B cell (primary cell): ENCODE data around the gene TCEANC.

Experiments
- EZH2 ChIP-seq: IDR thresholded peaks from 2 replicates; pipeline ENCODE4 v1.6.1; 2012; ENCODE audit warnings: borderline replicate concordance, low read depth, mild to moderate bottlenecking, moderate library complexity, low read length; ENCODE audit not compliant: insufficient read depth, poor library complexity, severe bottlenecking
- TF ChIP-seq, protein P1 (sequence below): fragments of 200-600 bp; IDR thresholded peaks from one replicate; pipeline ENCODE4 v1.8.0; 2022; ENCODE audit warnings: antibody characterized with exemption, mild to moderate bottlenecking

DNA sequence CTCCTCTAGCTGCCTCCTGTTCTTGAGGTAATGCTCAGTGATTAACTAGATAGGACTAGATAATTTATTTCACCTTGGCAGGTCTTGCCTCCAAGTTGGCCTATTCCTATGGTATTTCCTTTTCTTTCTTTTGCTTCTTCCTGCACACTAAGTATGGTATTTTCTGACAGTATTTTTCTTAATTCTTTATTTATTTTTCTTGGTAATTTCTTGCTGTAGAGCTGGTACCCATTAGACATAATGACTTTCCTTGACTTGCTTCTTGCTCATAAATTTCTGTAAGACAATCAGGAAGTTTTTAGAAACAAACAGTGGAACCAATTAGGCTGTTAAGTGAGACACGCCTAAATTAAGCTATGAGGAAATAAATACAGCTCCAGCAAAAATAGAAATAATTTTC is 45.5 kb downstream of the TCEANC start:
- TF ChIP-seq EZH2 = no peak
- TF ChIP-seq, protein P1, sequence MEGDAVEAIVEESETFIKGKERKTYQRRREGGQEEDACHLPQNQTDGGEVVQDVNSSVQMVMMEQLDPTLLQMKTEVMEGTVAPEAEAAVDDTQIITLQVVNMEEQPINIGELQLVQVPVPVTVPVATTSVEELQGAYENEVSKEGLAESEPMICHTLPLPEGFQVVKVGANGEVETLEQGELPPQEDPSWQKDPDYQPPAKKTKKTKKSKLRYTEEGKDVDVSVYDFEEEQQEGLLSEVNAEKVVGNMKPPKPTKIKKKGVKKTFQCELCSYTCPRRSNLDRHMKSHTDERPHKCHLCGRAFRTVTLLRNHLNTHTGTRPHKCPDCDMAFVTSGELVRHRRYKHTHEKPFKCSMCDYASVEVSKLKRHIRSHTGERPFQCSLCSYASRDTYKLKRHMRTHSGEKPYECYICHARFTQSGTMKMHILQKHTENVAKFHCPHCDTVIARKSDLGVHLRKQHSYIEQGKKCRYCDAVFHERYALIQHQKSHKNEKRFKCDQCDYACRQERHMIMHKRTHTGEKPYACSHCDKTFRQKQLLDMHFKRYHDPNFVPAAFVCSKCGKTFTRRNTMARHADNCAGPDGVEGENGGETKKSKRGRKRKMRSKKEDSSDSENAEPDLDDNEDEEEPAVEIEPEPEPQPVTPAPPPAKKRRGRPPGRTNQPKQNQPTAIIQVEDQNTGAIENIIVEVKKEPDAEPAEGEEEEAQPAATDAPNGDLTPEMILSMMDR = no peak
